Measurements from ENCODE around the gene ATP6V1B1.

DNA sequence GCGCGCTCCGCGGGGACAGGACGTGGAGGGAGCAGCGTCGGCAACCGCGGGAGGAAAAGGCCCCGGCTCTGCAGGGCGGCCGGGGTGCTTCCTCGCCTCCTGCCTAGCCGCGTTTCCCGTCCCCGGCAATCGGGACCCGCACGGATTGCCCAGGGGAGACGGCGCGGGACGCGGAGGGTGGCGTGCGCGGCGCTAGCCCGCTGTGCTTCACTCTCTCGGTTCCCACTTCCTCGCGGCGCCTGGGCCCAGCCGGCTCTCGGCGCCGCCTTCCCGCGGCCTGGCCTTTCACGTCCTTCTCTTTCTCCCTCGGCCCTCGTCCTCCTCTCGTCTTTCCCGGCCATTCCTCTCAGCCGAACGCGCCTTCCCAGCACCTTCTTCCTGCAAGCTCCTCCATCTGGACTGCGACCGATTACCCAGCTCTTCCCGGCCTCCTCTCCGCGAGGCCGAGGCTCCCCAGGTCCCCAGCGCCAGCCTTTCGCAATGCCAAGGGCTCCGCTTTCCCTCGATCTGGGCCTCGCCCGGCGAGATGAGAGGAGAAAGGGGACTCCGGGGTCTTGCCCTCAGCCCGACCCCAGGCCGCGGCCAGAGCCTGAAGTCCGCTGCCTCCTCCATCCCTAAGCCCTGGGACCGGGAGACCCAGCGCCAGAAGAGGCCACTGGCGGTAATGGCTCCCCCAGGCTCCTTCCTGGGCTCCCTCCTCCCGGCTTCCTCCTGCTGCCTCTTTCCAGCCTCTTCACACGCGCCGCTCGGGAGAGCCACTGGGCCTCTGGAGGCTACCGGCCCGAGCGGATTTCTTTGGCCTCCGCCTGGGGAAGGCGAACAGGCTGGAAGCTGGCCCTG, 34.3 kb upstream of the ATP6V1B1 start:
- no peak for TF ChIP-seq ZNF8 (CRISPR knock-in tag; IDR thresholded peaks at IDR 0.05)
- TF ChIP-seq RARB (CRISPR knock-in tag; IDR thresholded peaks at IDR 0.05): no peak
- TF ChIP-seq, protein P1, sequence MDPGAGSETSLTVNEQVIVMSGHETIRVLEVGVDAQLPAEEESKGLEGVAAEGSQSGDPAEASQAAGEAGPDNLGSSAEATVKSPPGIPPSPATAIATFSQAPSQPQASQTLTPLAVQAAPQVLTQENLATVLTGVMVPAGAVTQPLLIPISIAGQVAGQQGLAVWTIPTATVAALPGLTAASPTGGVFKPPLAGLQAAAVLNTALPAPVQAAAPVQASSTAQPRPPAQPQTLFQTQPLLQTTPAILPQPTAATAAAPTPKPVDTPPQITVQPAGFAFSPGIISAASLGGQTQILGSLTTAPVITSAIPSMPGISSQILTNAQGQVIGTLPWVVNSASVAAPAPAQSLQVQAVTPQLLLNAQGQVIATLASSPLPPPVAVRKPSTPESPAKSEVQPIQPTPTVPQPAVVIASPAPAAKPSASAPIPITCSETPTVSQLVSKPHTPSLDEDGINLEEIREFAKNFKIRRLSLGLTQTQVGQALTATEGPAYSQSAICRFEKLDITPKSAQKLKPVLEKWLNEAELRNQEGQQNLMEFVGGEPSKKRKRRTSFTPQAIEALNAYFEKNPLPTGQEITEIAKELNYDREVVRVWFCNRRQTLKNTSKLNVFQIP (CRISPR knock-in tag; IDR thresholded peaks at IDR 0.05; ENCODE audit: borderline replicate concordance, low read depth): no peak
